K562 (cell line): Measurements from ENCODE around the gene CBX8. TPM values are rescaled to one million over a fixed set of nuclear protein-coding genes. Genes with fewer than 3 reads are reported as not detected.

Source experiments
- ARID2 ChIP-seq: fragments of 450-650 bp; IDR thresholded peaks from 2 replicates; pipeline ENCODE4 v1.6.1; 2017; ENCODE audit warnings: antibody characterized with exemption, mild to moderate bottlenecking
- ASH1L ChIP-seq: fragments of 450-650 bp; IDR thresholded peaks from 2 replicates; pipeline ENCODE4 v1.6.1; 2018; ENCODE audit warnings: borderline replicate concordance, mild to moderate bottlenecking, low read depth; ENCODE audit not compliant: partially characterized antibody
- CBX8 ChIP-seq: fragments of 200-600 bp; sonication (generic); IDR thresholded peaks from 2 replicates; pipeline ENCODE4 v1.6.1; 2012; ENCODE audit warnings: borderline replicate concordance, mixed run types, low read depth, mild to moderate bottlenecking, moderate library complexity, mixed read lengths, low read length, control low read depth, inconsistent platforms; ENCODE audit not compliant: poor library complexity, severe bottlenecking; ENCODE audit errors: extremely low read depth
- CEBPG ChIP-seq, 3 experiments: fragments of 200-800 bp in 1 of 3; sonication (Bioruptor generic) in 1 of 3; sonication (generic) in 1 of 3; formaldehyde crosslinking in 1 of 3; IDR thresholded peaks in 2 of 3; conservative IDR thresholded peaks in 1 of 3; 2 replicates each; pipeline versions ENCODE4 v1.6.1 to v1.8.0; 2016 to 2022; ENCODE audit warnings: missing compliant biosample characterization in 2 of 3, missing genetic modification characterization in 2 of 3, mild to moderate bottlenecking in 1 of 3, missing genetic modification reagents in 1 of 3
- CXXC5 ChIP-seq: fragments of 250-450 bp; sonication (Bioruptor Pico); IDR thresholded peaks from 2 replicates; pipeline ENCODE4 v1.8.0; 2022; ENCODE audit warnings: inconsistent platforms, mild to moderate bottlenecking, moderate library complexity
- E2F6 ChIP-seq, 2 experiments: IDR thresholded peaks; 2 replicates each; pipeline ENCODE4 v1.6.1; 2011; ENCODE audit warnings: borderline replicate concordance in 1 of 2, control low read depth in 1 of 2, low read depth in 1 of 2, low read length in 1 of 2, mild to moderate bottlenecking in 1 of 2, mixed read lengths in 1 of 2, moderate library complexity in 1 of 2; ENCODE audit not compliant: insufficient read depth in 1 of 2, insufficient read length in 1 of 2, poor library complexity in 1 of 2, severe bottlenecking in 1 of 2; ENCODE audit errors: extremely low read depth in 1 of 2
- FOXM1 ChIP-seq, 2 experiments: fragments of 450-650 bp in 1 of 2; sonication (generic) in 1 of 2; formaldehyde crosslinking in 1 of 2; IDR thresholded peaks; 2 replicates each; pipeline versions ENCODE4 v1.6.1 to v1.9.0; 2017 to 2022; ENCODE audit warnings: low read depth in 2 of 2, mild to moderate bottlenecking in 2 of 2, missing genetic modification reagents in 1 of 2, moderate library complexity in 1 of 2
- GTF2E2 ChIP-seq: fragments of 200-800 bp; sonication (Bioruptor generic); IDR thresholded peaks from 2 replicates; pipeline ENCODE4 v1.6.1; 2016; ENCODE audit warnings: missing genetic modification characterization, missing compliant biosample characterization
- HNRNPUL1 ChIP-seq: fragments of 200-400 bp; formaldehyde crosslinking; IDR thresholded peaks from 2 replicates; pipeline ENCODE4 v1.6.1; 2017; ENCODE audit warnings: low read length
- KLF16 ChIP-seq: IDR thresholded peaks from 2 replicates; pipeline ENCODE4 v1.6.1; 2016; ENCODE audit warnings: antibody characterized with exemption
- L3MBTL2 ChIP-seq: fragments of 450-650 bp; IDR thresholded peaks from 2 replicates; pipeline ENCODE4 v1.6.1; 2016; ENCODE audit warnings: mild to moderate bottlenecking, moderate library complexity
- LEF1 ChIP-seq: fragments of 450-650 bp; IDR thresholded peaks from 2 replicates; pipeline ENCODE4 v1.6.1; 2016; ENCODE audit warnings: mild to moderate bottlenecking
- NCOA1 ChIP-seq: fragments of 450-650 bp; IDR thresholded peaks from 2 replicates; pipeline ENCODE4 v1.6.1; 2016; ENCODE audit warnings: low read depth
- PHF21A ChIP-seq: fragments of 450-650 bp; IDR thresholded peaks from 2 replicates; pipeline ENCODE4 v1.6.1; 2017; ENCODE audit warnings: low read depth, borderline replicate concordance
- PML ChIP-seq: IDR thresholded peaks from 2 replicates; pipeline ENCODE4 v1.6.1; 2012; ENCODE audit warnings: low read length, inconsistent platforms
- PPARD ChIP-seq: fragments of 250-450 bp; sonication (Bioruptor Pico); IDR thresholded peaks from 2 replicates; pipeline ENCODE4 v1.8.0; 2022; ENCODE audit warnings: inconsistent platforms, mild to moderate bottlenecking, moderate library complexity
- RBM34 ChIP-seq: fragments of 200-400 bp; formaldehyde crosslinking; IDR thresholded peaks from 2 replicates; pipeline ENCODE4 v1.6.1; 2018; ENCODE audit warnings: low read length, borderline replicate concordance; ENCODE audit not compliant: insufficient read depth
- SETDB1 ChIP-seq: IDR thresholded peaks from one replicate; pipeline ENCODE4 v1.6.1; 2012; ENCODE audit warnings: low read length, control low read depth, inconsistent platforms
- SMAD3 ChIP-seq: fragments of 450-650 bp; formaldehyde crosslinking; conservative IDR thresholded peaks from 2 replicates; pipeline ENCODE4 v1.4.0; 2020; ENCODE audit warnings: mild to moderate bottlenecking
- SREBF1 ChIP-seq: fragments of 150-350 bp; IDR thresholded peaks from 2 replicates; pipeline ENCODE4 v1.6.1; 2014; ENCODE audit warnings: antibody characterized with exemption, low read depth, low read length, borderline replicate concordance
- TCF7L2 ChIP-seq: fragments of 150-350 bp; IDR thresholded peaks from 2 replicates; pipeline ENCODE4 v1.6.1; 2016; ENCODE audit warnings: low read depth, mild to moderate bottlenecking, low read length, moderate library complexity
- TSHZ1 ChIP-seq: fragments of 250-450 bp; sonication (Bioruptor Pico); IDR thresholded peaks from 2 replicates; pipeline ENCODE4 v1.4.0; 2020; ENCODE audit warnings: mild to moderate bottlenecking, moderate library complexity
- U2AF1 ChIP-seq: fragments of 200-400 bp; formaldehyde crosslinking; optimal IDR thresholded peaks from 2 replicates; pipeline ENCODE3; 2017; ENCODE audit warnings: mild to moderate bottlenecking, low read depth, low read length, moderate library complexity
- ZC3H4 ChIP-seq: sonication (generic); formaldehyde crosslinking; IDR thresholded peaks from 2 replicates; pipeline ENCODE4 v1.9.0; 2021; ENCODE audit warnings: missing genetic modification reagents, borderline replicate concordance
- ZKSCAN3 ChIP-seq: fragments of 250-450 bp; sonication (Bioruptor Pico); IDR thresholded peaks from 2 replicates; pipeline ENCODE4 v1.4.0; 2020
- ZNF140 ChIP-seq: fragments of 250-450 bp; sonication (Bioruptor Pico); IDR thresholded peaks from 2 replicates; pipeline ENCODE4 v1.8.0; 2021; ENCODE audit warnings: moderate library complexity, mild to moderate bottlenecking, inconsistent platforms
- ZNF778 ChIP-seq: fragments of 450-650 bp; formaldehyde crosslinking; IDR thresholded peaks from 2 replicates; pipeline ENCODE4 v1.4.0; 2020; ENCODE audit warnings: mild to moderate bottlenecking, moderate library complexity
- polyA plus RNA-seq, 8 experiments: library from polyadenylated mRNA; depleted of rRNA in 4 of 8; stranded (reverse) in 5 of 8; unstranded in 3 of 8; fragments of >200 nt; fragmentation: Nextera tagmentation in 2 of 8; fragmentation: Illumina TruSeq in 1 of 8; extraction: Ambion mirVana in 2 of 8; extraction: Trizol in 1 of 8; gene quantifications; 2 replicates each; pipeline versions ENCODE4 v1.2.1 to v1.2.3, GENCODE V29; 2011 to 2014; ENCODE audit warnings: inconsistent platforms in 1 of 8, missing spikeins in 1 of 8
- total RNA-seq, 7 experiments: library from RNA; depleted of rRNA in 6 of 7; stranded (reverse); fragments of >200 nt in 6 of 7; fragmentation: Illumina TruSeq in 2 of 7; extraction: Trizol in 2 of 7; gene quantifications; 2 replicates each; pipeline versions ENCODE4 v1.2.1 to v1.2.3, GENCODE V29; 2011 to 2021; ENCODE audit warnings: low replicate concordance in 1 of 7

CBX8 gene
- total and polyA plus RNA-seq, 9 of the 15 experiments (the other 6 are each of a cell fraction or from before 2014, with no cell fraction given): 0.08 to 11.9 (median 2.6) TPM

- TF ChIP-seq TCF7L2: no peak
- TF ChIP-seq ZC3H4: no peak
- no peak for TF ChIP-seq CXXC5 (CRISPR knock-in tag)
- TF ChIP-seq CEBPG (CRISPR knock-in tag; IDR thresholded peaks at IDR 0.05): no peak
- no peak for TF ChIP-seq CEBPG (tag; conservative IDR thresholded peaks at IDR 0.05 in 1 of 2, IDR thresholded peaks at IDR 0.05 in 1 of 2)
- TF ChIP-seq CBX8: no peak
- TF ChIP-seq TSHZ1 (CRISPR knock-in tag): no peak
- TF ChIP-seq PPARD (CRISPR knock-in tag): no peak
- TF ChIP-seq ASH1L: no peak
- TF ChIP-seq E2F6 (IDR thresholded peaks at IDR 0.05; ENCODE audit: borderline replicate concordance in 1 of 2, extremely low read depth in 1 of 2, insufficient read depth in 1 of 2, insufficient read length in 1 of 2, low read depth in 1 of 2, low read length in 1 of 2, poor library complexity in 1 of 2, severe bottlenecking in 1 of 2): no peak
- no peak for TF ChIP-seq GTF2E2 (tag)
- TF ChIP-seq KLF16: peak; percentile 37; the same call in 1 of the 2 replicates
- no peak for TF ChIP-seq U2AF1
- no peak for TF ChIP-seq L3MBTL2
- TF ChIP-seq ARID2: no peak
- TF ChIP-seq FOXM1 (IDR thresholded peaks at IDR 0.05; ENCODE audit: low read depth): peak; percentile 36; the same call in 1 of the 2 replicates
- no peak for TF ChIP-seq FOXM1 (CRISPR knock-in tag; IDR thresholded peaks at IDR 0.05; ENCODE audit: low read depth)
- TF ChIP-seq ZNF140 (CRISPR knock-in tag): no peak
- TF ChIP-seq PML: peak; percentile 48
- TF ChIP-seq PHF21A: no peak
- TF ChIP-seq RBM34: no peak
- TF ChIP-seq NCOA1: no peak
- no peak for TF ChIP-seq ZNF778
- no peak for TF ChIP-seq SMAD3 (CRISPR knock-in tag)
- no peak for TF ChIP-seq HNRNPUL1
- TF ChIP-seq LEF1: no peak
- TF ChIP-seq SREBF1: no peak
- TF ChIP-seq SETDB1: no peak
- no peak for TF ChIP-seq ZKSCAN3 (CRISPR knock-in tag)
These were observed 22.2 kb upstream of the CBX8 start (continued) for GRCh38 chr17:79819085-79819484.
